GM21737 (cell line): ENCODE measurements around the gene IPMK.
"Not testable (repeated sequence)": the region's sequence is repeated elsewhere in the genome, so short reads cannot be mapped to it uniquely, and the experiment has no call there.

Experiments
- ATAC-seq: cut with Tn5 transposase; IDR thresholded peaks from one replicate; pipeline ENCODE4 v1.9.1; 2021; ENCODE audit warnings: mild to moderate bottlenecking, moderate library complexity; ENCODE audit not compliant: unreplicated experiment

The IPMK gene

GRCh38 chr10:58268454-58268945 lies 806 bp upstream of the IPMK start:
- no peak for ATAC-seq

GRCh38 chr10:58266826-58267712 lies 625 bp downstream of the IPMK start:
- peak; percentile 10 for ATAC-seq

- ATAC-seq: no peak
Measured at GRCh38 chr10:58266003-58266825, 1.5 kb downstream of the IPMK start.

- ATAC-seq: no peak
Measured at GRCh38 chr10:58265249-58265648, 2.4 kb downstream of the IPMK start.

- no peak for ATAC-seq
Measured at GRCh38 chr10:58264780-58265179, 2.9 kb downstream of the IPMK start.

GRCh38 chr10:58262766-58263165 lies 4.9 kb downstream of the IPMK start:
- ATAC-seq: no peak

GRCh38 chr10:58260334-58260733 lies 7.4 kb downstream of the IPMK start:
- no peak for ATAC-seq

- no peak for ATAC-seq
Measured at GRCh38 chr10:58258977-58259692, 8.6 kb downstream of the IPMK start.

- ATAC-seq: not testable (repeated sequence)
Measured at GRCh38 chr10:58256013-58256780, 11.5 kb downstream of the IPMK start.

- ATAC-seq: no peak
Measured at GRCh38 chr10:58254644-58255043, 13.1 kb downstream of the IPMK start.

GRCh38 chr10:58253184-58253583 lies 14.5 kb downstream of the IPMK start:
- no peak for ATAC-seq

- not testable (repeated sequence) for ATAC-seq
Measured at GRCh38 chr10:58244666-58245065, 23.0 kb downstream of the IPMK start.

- not testable (repeated sequence) for ATAC-seq
Measured at GRCh38 chr10:58244242-58244641, 23.5 kb downstream of the IPMK start.

GRCh38 chr10:58243801-58244200 lies 23.9 kb downstream of the IPMK start:
- not testable (repeated sequence) for ATAC-seq

GRCh38 chr10:58243269-58243668 lies 24.4 kb downstream of the IPMK start:
- ATAC-seq: no peak

GRCh38 chr10:58241346-58241745 lies 26.3 kb downstream of the IPMK start:
- ATAC-seq: no peak

GRCh38 chr10:58240531-58240930 lies 27.2 kb downstream of the IPMK start:
- ATAC-seq: no peak

- no peak for ATAC-seq
Measured at GRCh38 chr10:58239561-58240169, 28.0 kb downstream of the IPMK start.

GRCh38 chr10:58237014-58237834 lies 30.5 kb downstream of the IPMK start:
- ATAC-seq: no peak
